VCaP (cell line): Measurements from ENCODE around the gene CFAP100.

Experiments
- H3K27ac ChIP-seq: fragments of 450-650 bp; 2 replicates; pipeline ENCODE4 v1.5.1; 2017
- CTCF ChIP-seq: fragments of 450-650 bp; conservative IDR thresholded peaks from 2 replicates; pipeline ENCODE4 v1.5.1; 2017; ENCODE audit warnings: mild to moderate bottlenecking, moderate library complexity

The CFAP100 gene

GRCh38 chr3:126375835-126376331 lies 18.8 kb upstream of the CFAP100 start:
- no peak for TF ChIP-seq CTCF
- no peak overlapping the region for H3K27ac ChIP-seq

- no peak for TF ChIP-seq CTCF
- no peak overlapping the region for H3K27ac ChIP-seq
These were observed 18.3 kb upstream of the CFAP100 start for GRCh38 chr3:126376444-126376843.

GRCh38 chr3:126377211-126377610 lies 17.5 kb upstream of the CFAP100 start:
- H3K27ac ChIP-seq: no peak overlapping the region
- TF ChIP-seq CTCF: no peak

GRCh38 chr3:126378341-126378751 lies 16.4 kb upstream of the CFAP100 start:
- no peak for TF ChIP-seq CTCF
- no peak overlapping the region for H3K27ac ChIP-seq

- no peak for TF ChIP-seq CTCF
- H3K27ac ChIP-seq: no peak overlapping the region
These were observed 14.5 kb upstream of the CFAP100 start for GRCh38 chr3:126380011-126380768.

GRCh38 chr3:126381966-126382365 lies 12.7 kb upstream of the CFAP100 start:
- H3K27ac ChIP-seq: no peak overlapping the region
- no peak for TF ChIP-seq CTCF

GRCh38 chr3:126389112-126389793 lies 5.5 kb upstream of the CFAP100 start:
- TF ChIP-seq CTCF: peak; percentile 96
- H3K27ac ChIP-seq: peak overlapping the region; percentile 73
